HG02623 (cell line): ENCODE data around the gene TMEM95.
"Not testable (repeated sequence)": the region's sequence is repeated elsewhere in the genome, so short reads cannot be mapped to it uniquely, and the experiment has no call there.

Experiments used
- ATAC-seq: cut with Tn5 transposase; IDR thresholded peaks from one replicate; pipeline ENCODE4 v1.9.1; 2021; ENCODE audit warnings: moderate library complexity; ENCODE audit not compliant: unreplicated experiment

TMEM95 gene

DNA sequence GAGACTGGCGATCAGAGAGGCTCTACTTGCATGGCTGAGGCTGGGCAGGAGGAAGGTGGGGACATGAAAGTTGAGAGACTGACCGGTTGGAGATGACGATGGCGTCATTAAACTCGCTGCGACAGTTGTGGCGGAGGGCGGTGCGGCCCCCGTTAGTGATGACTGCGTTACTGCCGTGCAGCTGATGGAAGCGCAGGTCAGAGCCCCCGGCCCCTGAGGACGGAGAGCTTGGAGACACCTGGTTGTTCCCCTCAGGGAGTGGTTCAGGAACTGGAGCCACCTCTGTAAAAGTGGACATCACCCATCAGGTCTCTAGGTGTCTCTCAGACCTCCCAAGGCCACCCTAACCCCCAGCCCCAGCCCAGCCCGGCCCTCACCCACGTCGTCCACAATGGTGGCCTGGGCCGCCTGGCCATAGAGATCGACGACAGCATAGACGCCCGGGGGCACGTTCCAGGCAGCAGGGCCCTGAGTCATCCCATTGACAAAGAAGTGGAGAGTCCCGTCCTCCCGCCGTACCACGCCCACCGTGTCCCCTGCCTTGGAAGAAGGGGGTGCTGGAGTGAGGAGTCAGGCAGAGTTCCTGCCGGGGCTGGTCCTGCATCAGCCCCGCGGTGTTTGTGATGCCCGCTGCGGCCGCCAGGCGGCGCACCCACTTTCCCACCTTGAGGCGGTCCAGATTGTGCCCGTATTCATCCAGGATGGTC lies 31.1 kb upstream of the TMEM95 start:
- ATAC-seq: no peak

DNA sequence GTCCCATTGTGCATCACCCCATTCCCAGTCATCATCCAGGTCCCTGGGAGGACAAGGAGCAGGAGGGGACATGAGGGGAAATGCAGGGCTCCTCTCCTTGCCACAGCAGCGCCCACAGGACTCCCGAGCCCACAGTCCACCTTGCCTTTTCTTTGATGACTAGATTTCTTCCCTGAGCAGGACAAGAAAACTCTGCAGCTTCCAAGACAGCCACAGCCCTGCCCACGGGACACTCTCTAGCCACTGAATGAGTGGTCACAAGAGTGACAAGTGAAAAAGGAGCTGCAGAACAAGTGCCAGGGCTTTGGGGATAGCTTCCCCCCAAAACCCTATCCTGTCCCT lies 30.5 kb upstream of the TMEM95 start:
- ATAC-seq: no peak

DNA sequence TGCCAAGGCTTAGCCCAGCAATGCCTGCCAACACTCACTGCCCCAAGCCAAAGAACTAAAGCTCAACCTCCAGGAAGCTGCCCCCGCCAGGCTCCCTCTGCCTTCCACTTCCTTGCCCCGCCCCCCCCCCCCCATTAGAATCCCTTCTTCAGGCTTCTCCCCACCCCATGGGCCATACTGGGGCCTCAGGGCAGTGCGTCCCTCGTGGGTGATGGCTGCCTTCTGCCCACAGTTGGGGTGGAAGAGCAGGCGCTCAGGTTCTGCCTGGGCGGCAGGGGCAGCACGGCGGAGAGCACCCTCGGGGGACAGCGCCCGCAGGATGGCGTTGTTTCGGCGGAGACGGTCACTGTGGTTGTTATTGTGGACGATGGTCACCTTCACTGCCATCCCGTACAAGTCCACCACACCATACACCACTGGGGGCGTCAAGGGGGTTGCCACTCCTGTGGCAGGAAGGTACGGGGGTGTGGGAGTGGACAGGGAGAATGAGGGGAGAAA lies 29.9 kb upstream of the TMEM95 start:
- ATAC-seq: no peak

DNA sequence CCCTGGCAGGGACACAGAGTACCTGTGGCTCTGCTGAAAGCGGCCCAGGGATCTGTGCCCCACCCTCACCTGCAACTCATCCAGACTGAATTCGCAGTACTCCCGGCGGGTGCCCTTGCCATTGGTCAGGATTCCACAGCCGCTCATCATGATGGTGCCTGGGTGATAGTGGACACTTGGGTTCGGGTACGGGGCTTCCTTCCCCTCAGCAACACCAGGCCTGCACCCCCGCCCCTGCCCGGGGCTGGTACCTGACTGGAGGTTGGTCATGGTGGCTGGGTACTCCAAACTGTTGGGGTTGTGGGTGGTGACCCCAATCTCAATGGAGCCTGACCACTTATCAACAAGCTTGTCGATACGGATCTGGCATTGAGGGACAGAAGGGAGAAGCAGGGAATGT lies 28.8 kb upstream of the TMEM95 start:
- ATAC-seq: no peak

DNA sequence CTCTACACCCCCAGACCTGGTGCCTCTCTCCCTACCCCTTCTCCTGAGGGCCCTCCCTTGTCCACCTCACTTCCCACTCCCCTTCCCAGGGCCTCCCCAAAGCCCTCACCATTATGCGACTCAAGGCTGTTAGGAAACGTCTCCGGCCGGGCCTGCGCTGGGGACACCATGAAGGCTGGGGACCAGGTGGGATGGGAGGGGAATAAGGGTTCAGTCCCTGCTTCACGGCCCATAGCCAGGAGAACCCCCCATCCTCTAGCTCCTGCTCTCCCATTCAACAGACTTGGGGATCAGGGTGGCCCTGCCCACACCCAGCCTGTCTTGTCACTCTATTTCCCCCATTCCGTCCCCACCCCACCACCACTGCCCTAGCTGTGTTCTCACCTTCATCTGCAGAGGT lies 27.9 kb upstream of the TMEM95 start:
- no peak for ATAC-seq

DNA sequence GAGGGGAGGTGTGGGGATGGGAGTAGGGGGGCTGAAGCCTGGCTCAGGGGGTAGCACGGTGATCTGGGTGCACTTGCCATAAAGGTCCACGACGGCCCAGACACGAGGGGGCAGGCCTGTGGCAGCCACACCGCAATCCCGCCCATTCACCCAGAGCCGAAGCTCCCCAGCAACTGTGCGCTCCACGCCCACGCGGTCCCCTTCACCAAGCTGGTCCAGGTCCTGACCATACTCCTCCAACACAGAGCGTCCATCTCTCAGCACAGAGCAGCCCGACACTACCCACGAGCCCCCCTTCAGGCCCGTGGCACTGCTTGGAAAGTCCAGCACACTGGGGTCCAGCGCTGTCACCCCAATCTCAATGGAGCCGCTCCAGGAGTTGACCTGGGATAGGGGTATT lies 27.5 kb upstream of the TMEM95 start:
- no peak for ATAC-seq

DNA sequence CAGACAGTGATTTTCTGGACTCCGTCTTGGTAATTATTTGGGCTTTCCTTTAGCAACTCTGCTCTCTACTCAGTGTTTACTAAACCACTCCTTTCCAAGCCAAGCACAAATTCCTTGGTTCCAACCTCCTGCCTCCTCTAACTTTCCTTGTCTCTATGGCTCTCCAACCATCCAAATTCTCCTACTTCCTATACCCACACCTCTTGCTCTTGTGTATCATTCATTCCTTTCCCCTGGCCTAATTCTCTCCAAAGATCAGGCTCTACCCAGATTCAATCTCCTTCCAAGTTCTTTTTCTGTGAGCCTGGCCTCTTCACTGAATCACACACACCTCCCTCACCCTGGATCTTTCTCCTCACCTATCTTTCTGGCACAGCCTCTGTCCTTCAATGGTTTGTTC lies 26.9 kb upstream of the TMEM95 start:
- ATAC-seq: no peak

DNA sequence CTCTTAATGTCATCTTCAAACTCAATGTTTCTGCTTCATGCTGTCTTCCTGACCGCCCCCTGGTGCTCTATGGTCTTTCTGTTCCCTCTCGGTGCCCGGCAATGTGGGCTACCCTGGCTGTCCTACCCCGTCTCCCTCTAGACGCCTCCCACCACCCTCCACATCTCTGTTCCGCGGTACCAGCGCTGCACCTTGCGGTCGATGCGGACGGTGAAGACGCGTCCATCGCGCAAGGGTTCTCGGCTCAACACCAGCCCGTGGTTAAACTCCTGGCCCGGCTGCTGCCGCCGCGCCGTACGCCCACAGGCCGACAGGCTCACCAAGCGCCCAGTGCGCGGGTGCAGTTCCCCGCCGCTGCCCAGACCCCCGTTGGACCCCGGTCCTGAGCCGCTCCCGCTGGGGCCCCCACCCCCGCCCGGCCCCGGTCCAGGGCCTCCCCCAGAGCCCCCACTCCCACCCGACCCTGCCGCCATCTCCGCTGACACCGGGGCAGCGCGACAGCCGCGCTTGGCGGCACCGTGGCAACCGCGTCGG lies 26.0 kb upstream of the TMEM95 start, which contains the start of gene NEURL4:
Gene NEURL4, minus strand, starts transcription at position 496 of the 534 bp plus-strand sequence. Its CDS starts 23 bp downstream, at position 473.
- no peak for ATAC-seq

DNA sequence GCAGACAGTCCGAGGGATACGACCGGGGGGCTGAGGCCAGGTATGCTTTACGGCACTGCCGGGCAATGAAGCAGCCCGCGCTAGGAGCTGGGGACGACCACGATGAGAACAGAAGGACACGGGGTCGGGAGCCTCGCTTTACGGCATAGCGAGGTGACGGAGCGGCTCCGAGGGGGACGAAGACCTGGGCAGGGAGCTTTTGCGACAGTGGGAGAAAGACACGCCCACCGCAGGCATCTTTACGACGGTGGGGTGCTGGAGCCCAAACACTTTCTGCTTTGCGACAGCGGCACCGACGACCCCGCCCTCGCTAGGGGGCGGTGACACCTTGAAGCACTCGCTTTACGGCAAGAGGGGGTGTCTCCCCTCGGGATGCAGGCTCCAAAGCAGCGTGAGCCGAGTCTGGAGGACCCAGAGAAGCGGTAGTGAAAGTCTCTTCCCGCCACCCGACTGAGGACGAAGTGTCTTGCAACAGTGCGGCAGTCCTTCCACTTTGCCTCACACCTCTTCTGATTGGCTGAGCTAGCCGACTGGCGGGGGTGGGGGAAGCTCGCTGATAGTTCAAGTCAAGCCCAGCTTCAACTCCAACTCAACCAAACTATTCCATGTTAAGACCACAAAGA lies 25.5 kb upstream of the TMEM95 start:
- peak; percentile 57 for ATAC-seq

DNA sequence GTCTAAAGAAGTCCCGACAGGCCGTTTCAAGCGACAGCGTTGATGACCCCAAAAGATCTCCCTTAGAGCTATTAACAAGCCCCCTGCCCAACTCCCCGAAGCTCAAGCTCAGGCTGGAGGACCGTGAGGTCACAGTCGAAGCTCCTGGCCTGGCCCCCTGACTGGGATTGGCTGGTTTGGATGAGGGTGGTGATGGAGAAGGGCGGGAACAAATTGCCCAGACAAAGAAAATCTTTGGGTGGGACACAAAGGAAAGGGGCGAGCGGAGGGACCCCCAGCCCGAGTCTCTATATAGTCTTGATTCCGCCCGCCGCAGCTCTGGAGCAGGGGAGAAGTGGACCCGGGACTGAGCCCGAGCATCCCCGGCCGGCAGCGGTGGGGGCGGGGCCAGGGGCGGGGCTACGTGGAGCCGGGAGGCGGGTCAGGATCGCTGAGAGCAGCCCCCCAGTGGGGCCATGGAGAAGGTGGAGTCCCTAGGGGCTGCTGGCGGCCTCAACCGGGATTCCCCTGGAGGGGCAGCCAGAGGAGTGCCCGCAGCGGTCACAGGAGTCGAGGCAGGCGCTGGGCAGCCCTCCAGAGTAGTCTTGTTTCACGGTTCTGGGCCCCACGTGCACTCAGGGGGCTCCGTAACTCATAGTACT lies 24.8 kb upstream of the TMEM95 start:
- ATAC-seq: peak; percentile 30

DNA sequence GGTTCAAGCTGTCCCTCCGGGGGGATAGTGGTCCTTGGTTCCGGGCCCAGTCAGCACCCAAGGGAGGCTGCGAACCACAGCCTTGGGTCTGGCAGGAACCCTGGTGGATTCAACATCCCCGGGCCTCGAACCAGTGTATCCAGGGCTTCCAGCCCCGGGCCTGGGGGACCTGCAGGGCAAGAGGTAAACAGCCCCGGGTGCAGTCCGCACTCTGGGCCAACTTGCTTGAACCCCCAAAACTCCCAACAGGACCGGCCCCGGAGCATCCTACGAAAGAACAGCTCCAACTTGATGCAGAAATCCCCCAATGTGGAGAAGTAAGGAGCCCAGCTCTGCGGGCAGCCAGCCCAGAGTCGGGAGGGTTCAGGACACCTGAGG lies 24.3 kb upstream of the TMEM95 start:
- no peak for ATAC-seq

DNA sequence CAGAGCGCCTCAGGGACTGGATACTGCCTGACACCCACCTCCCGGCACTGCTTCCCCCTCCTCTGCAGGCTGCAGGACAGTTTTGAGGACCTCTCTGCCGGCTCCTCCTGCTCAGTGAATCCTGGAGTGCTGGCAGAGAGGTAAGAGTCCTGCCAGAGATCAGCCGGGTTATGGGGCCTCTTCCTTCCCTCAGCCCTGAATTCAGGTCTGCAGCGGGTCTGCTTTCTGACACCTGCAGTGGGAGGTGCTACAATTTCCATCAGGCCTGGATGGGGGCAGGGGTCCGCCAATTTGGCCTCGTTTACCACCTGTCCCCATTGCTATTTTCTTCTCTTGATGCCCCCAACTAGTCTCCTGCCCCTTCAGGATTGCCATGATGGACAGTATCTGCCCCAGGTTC lies 22.8 kb upstream of the TMEM95 start:
- ATAC-seq: no peak

DNA sequence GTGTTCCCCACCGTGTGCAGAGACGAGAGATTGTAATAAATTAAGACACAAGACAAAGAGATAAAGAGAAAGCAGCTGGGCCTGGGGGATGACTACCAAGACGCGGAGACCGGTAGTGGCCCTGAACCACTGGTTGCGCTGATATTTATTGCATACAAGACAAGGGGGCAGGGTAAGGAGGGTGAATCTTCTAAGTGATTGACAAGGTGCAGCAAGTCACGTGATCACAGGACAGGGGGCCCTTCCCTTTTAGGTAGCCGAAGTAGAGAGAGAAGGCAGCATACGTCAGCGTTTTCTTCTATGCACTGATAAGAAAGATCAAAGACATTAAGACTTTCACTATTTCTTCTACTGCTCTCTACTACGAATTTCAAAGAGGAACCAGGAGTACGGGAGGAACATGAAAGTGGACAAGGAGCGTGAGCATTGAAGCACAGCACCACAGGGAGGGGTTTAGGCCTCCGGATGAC lies 22.3 kb upstream of the TMEM95 start:
- ATAC-seq: not testable (repeated sequence)

DNA sequence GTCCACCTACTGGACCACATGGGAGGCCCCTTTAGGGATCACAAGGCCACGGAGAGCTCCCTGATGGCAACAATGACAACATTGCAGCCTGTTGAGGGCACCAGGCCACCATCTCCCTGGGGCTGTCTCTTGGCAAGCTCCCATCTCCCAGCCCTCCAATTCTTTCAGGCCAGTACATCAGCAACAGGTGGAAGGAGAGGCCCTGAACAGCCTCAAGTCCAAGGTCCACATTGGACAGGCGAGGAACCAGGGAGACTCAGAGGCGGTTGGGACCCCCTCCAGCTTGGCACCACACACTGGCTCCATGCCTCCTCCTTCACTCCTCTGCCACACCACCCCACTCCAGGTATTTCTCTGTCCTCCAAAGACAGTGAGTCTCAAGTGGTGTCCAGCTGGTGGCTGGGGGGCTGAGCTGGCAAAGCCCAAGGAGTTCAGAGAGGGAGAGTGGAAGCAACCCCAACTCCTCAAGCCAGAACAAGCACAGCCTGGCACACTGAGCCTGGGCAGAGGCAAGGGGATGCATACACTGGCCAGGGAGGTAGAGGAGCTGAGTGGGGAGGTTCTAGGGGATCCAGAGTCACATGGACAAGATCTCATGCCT lies 19.9 kb upstream of the TMEM95 start:
- no peak for ATAC-seq

DNA sequence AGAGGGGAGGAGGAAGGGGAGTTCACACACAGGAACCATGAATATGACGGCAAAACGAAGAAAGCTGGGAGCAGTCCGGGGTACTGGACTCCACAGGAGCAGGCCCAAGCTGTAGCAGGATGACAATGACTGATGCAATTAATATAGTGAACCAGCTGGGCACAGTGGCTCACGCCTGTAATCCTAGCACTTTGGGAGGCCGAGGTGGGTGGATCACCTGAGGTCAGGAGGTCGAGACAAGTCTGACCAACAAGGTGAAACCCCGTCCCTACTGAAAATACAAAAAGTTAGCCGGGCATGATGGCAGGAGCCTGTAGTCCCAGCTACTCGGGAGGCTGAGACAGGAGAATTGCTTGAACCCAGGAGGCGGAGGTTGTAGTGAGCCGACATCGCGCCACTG lies 19.2 kb upstream of the TMEM95 start:
- ATAC-seq: not testable (repeated sequence)

DNA sequence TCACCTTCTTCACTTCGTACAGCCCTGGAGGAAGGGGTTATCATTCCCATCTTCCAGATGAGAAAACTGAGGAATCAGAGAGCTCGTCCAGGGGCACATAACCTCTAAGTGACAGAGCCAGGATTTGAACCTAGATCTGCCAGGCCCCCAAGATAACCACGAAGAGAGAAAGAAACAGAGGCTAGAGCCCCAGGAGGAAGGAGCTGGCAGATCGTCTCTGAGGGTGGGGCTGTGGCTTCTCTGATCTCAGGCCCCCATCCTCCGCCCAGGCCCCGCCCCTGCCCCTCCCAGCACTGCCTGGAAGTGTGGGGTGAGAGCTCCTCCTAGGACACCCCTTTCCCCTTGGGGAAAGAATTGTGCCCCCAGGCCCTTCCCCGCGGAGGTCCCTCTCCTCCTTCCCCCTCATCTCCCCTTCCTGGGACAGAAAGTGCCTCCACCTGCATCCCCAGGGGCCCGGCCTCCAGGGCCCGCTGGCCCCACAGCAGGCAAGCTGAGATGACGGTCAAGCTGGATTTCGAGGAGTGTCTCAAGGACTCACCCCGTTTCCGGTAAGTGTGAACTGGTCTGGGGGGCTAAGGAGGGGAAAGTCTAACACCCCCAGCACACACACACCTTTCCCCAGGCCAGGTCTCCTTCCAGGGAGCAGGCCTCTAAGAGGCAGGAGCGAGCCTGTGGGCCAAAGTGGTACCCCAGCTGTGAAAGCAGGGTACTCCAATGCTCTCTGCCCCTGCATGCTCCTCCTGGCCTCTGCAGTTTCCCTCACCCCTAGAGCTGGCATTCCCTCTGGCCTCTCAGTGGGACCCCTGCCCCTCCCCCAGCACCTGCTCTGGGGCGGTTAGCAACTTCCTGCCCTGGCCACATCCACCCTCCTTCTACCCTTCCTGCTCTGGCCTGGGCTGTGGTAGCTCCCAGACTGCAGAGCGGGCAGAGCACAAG lies 18.4 kb upstream of the TMEM95 start, which contains the start of gene ACAP1:
Gene ACAP1, plus strand, starts transcription at position 290 of the 936 bp plus-strand sequence. Its CDS starts 206 bp downstream, at position 496.
- ATAC-seq: peak; percentile 64

DNA sequence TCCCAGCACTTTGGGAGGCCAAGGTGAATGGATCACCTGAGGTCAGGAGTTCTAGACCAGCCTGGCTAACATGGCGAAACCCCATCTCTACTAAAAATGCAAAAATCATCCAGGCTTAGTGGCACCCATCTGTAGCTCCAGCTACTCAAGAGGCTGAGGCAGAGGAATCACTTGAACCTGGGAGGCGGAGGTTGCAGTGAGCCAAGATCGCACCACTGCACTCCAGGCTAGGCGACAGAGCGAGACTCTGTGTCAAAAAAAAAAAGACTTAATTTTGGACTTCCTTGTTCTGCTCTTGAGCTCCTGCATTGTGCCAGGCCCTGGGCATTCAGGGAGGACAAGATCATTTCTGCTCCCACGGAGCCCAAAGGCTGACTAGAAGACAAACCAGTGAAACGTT lies 17.4 kb upstream of the TMEM95 start:
- not testable (repeated sequence) for ATAC-seq

DNA sequence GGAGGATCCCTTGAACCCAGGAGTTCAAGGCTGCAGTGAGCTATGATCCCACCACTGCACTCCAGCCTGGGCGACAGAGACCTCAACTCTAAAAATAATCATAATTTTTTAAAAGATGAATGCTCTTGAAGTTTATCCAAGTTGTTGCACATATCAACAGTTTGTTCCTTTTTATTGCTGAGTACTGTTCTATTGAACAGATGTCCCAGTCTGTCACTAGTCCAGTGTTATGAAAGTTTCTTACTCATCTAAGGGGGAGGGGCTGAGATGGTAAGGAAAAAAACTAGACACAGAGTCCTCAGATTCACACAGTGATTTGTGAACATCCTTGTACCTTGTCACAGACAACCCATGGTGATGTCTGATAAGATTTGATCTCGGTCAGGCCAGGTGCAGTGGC lies 14.8 kb upstream of the TMEM95 start:
- no peak for ATAC-seq

DNA sequence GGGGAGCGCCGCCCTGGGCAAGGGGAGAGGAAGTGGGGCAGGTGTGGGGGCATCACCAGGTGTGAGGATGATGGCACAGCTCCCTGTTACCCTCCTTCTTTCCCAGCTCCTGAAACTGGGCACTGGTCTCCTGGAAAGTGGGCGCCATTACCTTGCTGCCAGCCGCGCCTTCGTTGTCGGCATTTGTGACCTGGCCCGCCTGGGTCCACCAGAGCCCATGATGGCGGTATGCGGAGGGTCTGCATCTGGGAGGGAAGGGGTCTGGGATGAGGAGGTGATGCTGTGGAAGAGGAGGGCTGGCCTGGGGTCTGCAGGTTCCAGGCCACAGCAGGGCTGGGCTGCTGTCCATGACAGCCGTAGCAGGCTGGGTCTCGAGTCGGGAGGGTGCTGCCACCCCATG lies 13.1 kb upstream of the TMEM95 start:
- no peak for ATAC-seq

DNA sequence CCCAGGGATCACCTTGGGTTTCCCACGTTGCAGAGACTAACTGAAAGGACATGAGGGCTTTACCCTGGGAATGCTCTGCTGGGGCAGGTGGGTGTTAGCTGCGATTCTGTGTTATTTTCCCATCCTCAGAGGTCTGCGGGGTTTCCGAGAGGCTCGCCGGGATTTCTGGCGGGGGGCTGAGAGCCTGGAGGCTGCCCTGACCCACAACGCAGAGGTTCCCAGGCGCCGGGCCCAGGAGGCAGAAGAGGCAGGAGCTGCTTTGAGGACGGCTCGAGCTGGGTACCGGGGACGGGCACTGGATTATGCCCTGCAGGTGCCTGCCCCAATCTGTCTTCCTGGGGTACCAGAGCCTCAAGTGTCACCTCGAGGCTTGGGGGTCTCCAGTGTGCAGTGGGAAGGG lies 11.7 kb upstream of the TMEM95 start:
- no peak for ATAC-seq
